TTC549 (cell line): ENCODE results near the gene TMEM114.
"Not testable (repeated sequence)": the region's sequence is repeated elsewhere in the genome, so short reads cannot be mapped to it uniquely, and the experiment has no call there.

Source experiments
- FAIRE-seq: peaks from 2 replicates; lab custom pipeline; 2012; peaks lifted over from hg19 to GRCh38; lab: Jason Lieb, UNC

The TMEM114 gene

DNA sequence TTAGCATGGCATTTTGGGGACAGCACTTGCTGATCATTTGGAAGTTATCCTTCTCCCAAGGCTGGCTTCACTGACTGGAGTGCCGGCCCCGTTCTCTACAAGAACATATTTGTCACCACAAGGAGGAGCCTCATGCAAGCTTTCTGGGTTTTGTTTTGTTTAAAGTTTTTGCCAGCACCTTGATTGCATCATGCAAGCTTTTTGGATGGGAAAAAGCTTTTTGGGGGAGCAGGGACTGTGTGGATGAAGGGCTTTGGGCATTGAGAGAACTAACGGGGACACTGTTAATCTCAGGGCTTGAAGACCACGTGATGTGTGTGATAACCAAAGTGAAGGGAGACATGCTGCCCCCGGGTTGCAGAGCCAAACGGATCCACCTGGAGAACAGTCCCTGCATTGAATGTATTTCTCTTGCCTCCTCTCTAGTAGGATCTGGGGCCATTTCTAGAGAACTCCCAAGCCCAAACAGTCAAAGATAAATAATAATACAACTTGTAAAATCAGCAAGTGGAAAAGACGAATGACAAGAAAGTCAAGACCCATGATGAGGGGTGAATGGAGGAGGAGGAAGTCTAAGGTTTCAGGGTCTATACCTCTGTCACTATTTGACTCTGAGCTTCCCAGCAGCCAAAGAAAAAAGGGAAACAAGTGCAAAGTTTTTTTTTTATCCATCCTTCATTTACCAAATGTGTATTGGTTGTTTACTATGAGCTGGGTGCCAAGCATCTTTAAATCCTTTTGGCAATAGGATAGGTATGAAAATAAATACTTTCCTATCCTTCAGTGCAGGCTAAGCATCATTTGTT, 17.2 kb downstream of the TMEM114 start:
- peak; percentile 23 for FAIRE-seq

DNA sequence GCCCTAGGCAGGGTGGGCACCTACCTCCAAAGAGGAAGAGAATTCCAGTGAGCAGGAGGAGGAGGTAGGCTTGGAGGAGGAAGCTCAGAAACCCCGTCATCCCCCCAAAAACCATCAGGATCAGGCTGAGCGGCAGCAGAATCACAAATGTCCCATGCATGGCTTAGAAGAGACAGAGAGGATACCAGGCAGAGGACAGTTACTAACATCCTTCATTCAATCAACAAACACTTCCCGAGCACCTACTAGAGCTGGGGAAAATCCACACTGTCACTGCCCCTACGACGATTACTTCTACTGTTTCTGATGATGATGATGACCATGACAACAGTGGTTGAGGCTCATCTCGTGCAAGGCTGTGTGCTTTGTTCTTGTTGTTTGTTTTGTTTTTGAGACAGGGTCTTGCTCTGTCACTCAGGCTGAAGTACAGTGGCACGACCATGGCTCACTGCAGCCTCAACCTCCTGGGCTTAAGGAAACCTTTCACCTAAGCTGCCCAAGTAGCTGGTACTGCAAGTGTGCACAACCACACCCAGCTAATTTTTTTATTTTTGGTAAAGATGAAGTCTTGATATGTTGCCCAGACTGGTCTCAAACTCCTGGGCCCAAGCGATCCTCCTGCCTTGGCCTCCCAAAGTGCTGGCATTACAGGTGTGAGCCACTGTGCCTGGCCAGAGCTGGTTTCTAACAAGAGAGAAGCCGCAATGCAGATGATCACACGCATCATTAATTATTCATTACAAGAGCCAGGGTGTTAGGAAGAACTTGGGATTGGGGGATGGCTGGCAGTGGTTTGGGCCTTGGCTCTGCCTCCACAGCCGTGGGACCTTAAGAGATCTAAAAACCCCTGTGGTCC, 18.0 kb downstream of the TMEM114 start:
- no peak for FAIRE-seq

DNA sequence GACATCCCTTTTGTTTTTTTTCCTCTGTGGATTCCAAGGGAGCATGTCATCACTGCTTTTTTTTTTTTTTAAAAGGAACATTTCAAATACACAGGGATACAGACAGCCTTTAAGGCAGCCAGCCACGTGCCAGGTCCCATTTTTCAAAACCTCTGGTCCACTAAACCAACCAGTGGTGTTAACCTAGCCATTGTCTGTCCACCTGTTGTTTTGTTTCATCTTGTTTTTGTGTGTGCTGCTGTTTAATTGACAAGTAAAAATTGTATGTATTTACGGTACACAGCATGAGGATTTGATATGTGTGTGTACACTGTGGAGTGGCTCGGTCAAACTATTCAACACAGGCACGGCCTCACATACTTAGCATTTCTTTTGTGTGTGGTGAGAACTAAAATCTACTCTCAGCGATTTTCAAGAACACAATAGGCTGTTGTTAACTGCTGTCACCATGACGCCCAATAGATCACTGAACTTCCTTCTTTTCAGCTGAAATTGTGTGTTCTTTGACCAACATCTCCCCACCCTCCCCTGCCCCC, 19.2 kb downstream of the TMEM114 start:
- FAIRE-seq = no peak

DNA sequence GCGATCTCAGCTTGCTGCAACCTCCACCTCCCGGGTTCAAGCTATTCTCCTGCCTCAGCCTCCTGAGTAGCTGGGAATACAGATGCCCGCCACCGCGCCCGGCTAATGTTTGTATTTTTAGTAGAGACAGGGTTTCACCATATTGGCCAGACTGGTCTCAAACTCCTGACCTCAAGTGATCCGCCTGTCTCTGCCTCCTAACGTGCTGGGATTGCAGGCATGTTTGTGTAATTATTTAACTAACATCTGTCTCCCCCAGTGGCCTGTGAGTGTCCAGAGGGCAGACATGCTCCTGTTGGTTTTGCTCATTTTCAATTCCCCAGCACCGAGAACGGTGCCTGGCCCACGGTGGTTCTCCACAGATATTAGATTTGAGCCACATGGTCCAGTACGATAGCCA, 19.9 kb downstream of the TMEM114 start:
- FAIRE-seq = not testable (repeated sequence)

DNA sequence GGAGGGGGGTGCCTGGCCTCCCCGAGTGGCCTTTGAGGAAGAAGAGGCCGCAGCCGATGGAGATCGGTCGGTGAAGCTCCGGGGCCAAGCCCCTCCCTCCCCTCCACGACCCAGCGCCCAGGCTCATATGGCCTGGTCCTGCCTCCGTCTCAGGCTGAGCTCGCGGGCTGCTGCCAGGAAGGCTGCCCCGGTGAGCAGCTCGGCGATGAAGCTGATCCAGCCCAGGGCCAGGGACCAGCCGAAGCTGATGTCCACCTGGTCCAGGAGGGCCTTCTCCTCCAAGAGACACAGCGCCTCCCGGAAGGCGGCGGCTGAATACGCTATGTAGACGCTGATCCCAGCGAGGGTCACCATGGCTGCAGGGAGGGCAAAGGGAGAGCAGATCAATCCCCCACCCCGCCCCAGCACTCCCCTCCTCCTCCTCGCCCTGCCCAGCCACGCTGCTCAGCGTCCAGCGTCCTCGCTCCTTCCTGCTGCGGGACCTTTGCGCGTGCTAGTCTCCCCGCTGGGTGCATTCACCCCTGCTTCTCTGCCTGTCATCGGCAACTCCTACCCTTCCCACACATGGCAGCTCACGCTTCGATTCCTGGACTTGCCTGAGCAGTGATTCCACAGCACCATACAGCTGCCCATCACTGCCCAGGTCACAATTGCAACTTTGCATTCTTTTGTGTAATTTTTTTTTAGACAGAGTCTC, 20.5 kb downstream of the TMEM114 start:
- FAIRE-seq = no peak

DNA sequence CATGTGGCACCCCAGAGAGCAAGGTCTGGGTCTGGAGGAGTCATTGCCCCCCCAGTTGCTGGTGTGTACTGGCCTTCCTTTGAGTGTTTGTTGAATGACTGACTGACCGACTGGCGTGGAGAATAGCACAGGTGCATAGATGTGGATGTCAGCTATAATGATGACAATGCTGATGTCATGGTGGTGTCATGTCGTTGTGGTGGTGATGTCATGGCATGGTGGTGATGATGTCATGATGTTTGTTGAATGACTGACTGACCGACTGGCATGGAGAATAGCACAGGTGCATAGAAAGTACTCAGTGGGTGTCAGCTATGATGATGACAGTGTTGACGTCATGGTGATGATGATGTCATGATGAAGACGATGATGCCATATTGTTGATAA, 22.1 kb downstream of the TMEM114 start:
- no peak for FAIRE-seq

DNA sequence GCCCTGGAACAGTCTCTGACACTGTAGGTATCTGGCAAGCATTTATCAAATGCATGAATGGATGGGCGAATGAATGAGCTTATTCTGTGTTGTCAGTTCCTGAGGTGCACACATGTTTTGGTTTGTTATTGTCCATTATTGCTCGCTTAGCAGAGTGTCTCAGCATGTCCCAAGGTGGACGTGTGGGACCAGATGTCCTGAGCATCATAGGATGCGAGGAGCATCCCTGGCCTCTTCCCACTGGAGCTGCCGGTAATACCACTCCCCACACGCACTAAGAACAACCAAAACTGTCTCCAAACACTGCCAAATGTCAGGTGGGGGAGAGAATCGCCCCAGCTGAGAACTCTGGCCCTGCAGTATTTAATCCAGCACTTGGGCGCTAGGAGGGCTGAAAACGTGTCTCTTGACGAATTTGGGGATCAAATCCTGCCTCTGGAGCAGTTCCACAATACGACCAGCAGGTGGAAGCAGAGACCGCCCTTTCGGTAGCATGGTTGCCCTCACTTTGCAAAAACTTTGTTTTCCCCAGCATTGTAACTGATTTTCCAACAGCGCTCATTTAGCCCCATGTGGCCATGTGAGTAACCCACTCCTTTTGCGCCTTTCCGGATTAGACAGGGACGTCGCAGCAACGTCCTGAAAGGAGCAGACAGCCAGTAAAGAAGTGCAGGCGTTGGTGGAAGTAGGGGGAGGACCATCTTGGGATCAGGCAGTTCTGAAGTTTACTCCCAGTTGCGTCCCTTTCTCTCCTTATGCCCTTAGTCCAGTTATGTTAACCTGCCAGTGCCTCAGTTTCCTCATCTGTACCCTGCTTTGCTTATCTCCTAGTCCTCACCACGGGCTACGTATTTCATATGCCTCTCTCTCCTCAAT, 22.7 kb downstream of the TMEM114 start:
- FAIRE-seq = peak; percentile 43

GRCh38 chr16:8565498-8565897, 24.8 kb downstream of the TMEM114 start:
- FAIRE-seq = no peak

DNA sequence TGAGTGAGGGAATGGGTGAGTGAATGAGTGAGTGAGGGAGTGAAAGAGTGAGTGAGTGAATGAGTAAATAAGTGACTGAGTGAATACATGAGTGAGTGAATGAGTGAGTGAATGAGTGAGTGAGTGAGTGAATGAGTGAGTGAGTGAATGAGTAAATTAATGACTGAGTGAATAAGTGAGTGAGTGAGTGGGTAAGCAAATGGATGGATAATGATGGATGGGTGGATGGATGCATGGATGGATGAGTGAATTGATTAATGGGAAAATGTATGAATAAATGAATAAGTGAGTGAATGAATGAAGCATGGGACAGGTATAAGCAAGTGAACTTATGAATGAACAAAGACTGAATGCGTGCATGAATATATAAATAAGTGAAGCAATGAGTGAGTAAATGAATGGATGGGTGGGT, 25.4 kb downstream of the TMEM114 start:
- no peak for FAIRE-seq

GRCh38 chr16:8563944-8564540, 26.3 kb downstream of the TMEM114 start:
- not testable (repeated sequence) for FAIRE-seq

DNA sequence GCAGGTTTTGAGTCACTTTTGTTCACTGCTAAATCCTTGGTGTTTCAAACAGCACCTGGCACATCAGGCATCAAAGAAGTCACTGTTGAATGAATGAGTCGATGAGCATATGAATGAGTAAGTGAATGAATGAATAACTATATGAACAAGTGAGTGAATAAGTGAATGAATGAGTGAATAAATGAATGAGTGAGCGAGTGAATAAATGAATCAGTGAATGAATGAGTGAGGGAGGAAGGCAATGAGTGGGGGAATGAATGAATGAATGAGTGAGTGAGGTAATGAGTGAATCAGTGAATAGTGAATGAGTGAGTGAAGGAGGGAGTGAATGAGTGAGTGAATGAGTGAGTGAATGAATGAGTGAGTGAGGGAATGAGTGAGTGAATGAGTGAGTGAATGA, 28.8 kb downstream of the TMEM114 start:
- FAIRE-seq = no peak

GRCh38 chr16:8555400-8555799, 34.9 kb downstream of the TMEM114 start:
- no peak for FAIRE-seq

DNA sequence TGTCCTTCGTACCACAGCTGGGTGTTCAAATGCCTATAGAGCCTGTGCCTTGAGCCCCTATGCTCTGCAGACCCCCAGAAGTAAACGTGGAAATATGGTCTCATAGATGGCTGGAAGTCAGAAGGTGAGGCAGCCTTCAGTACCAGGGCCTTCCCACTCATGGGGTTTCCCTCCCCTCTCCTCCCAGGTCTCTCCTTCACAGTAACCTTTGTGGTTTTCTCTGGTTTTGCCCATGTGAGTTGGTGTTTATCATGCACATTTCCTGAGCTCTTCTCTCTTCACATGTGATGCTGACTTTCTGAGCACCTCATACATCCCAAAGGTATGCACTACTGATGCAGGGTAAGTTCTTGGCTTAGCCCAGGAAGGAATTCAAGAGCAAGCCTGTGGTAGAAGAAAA, 35.4 kb downstream of the TMEM114 start:
- FAIRE-seq = no peak

- no peak for FAIRE-seq
These were observed 36.3 kb downstream of the TMEM114 start for GRCh38 chr16:8554022-8554421.

GRCh38 chr16:8552487-8553221, 37.7 kb downstream of the TMEM114 start:
- FAIRE-seq = no peak

DNA sequence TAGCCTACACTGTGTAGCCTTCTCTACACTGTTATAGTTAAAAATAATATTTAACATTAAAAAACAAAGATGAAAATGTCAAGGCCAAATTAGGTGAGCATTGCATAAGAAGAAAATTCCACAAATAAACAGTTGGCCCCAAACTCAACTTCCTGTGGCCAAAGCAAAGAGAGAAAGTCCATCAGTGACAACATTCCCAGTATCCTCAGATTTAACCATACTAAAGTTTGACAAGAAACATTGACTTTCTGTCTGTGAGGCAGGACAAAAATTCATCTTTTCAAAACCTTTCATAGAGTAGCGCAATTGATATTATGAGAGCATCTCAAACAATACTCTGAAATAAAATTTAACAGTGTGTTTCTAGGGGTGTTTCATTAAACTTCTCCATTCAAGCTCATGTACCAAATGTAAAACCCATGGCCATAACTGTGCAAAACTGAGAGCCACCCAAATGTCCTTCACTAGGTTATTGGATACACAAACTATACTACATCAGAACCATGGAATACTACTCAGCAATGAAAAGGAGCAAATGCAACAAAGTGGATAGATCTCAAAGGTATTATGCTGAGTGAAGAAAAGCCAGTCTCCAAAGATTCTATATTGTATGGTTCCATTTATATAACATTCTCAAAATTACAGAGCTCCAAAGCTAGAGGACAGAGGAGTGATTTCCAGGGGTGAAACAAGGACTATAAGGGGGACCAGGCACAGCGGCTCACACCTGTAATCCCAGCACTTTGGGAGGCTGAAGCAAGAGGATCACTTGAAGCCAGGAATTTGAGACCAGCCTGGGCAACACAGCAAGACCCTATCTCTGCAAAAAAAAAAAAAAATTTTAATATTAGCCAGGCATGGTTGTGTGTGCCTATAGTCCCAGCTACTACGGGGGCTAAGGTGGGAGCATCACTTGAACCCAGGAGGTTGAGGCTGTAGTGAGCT, 38.7 kb downstream of the TMEM114 start:
- no peak for FAIRE-seq

- no peak for FAIRE-seq
These were observed 39.5 kb downstream of the TMEM114 start for GRCh38 chr16:8550728-8551387.

GRCh38 chr16:8549843-8550412, 40.4 kb downstream of the TMEM114 start:
- no peak for FAIRE-seq
